Amniotic stem cell (primary cell): ENCODE results near the gene GH2.
"Not testable (repeated sequence)": the region's sequence is repeated elsewhere in the genome, so short reads cannot be mapped to it uniquely, and the experiment has no call there.

Source experiments
- DNase-seq: peaks from one replicate; lab custom pipeline; 2025; lab: John Stamatoyannopoulos, UW

GH2 gene

DNA sequence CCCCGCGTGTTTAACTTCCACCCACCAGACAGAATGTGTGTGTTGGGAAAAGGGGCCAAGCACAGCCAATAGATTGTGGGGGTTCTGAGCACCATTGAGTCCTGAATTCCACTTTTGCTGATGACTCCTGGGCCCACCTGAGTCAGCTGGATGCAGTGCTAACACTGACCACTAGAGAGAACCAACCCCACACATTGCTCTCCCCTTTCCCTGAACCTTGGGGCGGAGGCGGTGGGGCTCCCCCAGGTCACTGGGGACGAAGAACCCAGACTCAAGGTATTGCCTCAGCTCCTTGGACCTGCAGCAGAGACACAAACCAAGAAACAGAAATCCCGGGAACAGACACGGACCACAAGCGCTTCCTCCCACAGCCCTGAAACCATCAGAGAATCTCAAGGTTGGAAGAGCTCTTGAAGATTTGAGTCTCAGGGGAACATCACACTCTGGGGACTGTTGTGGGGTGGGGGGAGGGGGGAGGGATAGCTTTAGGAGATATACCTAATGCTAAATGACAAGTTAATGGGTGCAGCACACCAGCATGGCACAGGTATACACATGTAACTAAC, 7.6 kb downstream of the GH2 start:
- DNase-seq = not testable (repeated sequence)

DNA sequence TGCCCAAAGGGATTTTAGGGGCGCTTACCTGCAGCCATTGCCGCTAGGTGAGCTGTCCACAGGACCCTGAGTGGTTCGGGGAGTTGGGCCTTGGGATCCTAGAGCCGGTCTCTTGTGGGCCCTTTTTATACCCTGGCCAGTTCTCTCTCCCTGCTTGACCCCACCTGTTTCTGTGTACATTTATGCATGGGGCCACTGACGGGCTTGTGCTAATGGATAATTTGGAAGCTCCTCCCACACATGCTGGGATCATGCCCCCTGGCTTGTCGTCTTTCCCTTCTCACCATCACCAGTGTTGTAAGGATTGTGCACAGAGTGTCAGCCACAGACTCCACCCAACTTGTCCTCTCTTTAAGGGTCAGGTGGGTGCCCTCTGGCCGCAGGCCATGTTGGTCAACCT, 8.2 kb downstream of the GH2 start, which contains the start of gene CSH2:
CSH2 (minus strand) TSS at position 101 of the 400 bp plus-strand sequence; CDS start at position 38, 63 bp downstream.
- not testable (repeated sequence) for DNase-seq

DNA sequence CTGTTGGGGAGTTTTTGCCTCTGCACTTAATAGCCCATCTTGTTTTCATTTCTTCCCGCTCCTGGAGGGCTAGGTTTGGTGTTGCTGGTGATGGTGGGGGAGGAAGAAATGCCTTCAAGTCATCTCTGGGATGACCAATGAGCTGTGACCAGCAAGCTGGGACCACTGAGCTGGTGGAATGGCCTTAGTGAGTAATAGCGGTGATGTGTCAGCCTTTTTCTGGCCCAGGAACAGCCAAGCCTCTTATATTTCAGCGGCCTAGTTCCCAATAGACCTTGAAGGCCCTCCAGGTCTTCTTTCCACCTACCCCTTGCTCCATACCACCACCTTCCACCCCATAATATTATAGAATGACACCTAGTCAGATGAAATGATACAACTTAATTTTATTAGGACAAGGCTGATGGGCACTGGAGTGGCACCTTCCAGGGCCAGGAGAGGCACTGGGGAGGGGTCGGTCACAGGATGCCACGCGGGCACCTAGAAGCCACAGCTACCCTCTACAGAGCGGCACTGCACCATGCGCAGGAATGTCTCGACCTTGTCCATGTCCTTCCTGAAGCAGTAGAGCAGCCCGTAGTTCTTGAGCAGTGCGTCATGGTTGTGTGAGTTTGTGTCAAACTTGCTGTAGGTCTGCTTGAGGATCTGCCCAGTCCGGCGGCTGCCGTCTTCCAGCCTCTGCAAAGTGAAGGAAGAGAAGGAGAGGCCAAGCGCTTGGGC, 9.9 kb downstream of the GH2 start:
- not testable (repeated sequence) for DNase-seq

DNA sequence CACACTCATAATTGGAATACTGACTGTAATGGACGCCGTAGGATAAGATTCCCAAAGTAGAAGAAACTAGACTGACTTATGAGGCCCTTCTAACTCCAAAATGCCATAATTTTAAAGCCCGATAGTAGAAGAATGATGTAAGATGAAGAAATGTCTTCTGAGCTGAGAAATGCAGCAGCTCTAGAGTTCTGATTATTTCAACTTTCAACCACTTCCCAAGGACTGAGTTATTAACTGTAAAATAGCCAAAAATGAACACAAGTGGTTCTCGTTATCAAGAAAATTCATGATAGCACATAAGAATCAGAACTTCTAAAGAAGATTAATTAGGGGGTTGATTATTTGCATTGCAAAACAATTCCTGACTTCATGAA, 11.5 kb downstream of the GH2 start:
- DNase-seq = not testable (repeated sequence)

DNA sequence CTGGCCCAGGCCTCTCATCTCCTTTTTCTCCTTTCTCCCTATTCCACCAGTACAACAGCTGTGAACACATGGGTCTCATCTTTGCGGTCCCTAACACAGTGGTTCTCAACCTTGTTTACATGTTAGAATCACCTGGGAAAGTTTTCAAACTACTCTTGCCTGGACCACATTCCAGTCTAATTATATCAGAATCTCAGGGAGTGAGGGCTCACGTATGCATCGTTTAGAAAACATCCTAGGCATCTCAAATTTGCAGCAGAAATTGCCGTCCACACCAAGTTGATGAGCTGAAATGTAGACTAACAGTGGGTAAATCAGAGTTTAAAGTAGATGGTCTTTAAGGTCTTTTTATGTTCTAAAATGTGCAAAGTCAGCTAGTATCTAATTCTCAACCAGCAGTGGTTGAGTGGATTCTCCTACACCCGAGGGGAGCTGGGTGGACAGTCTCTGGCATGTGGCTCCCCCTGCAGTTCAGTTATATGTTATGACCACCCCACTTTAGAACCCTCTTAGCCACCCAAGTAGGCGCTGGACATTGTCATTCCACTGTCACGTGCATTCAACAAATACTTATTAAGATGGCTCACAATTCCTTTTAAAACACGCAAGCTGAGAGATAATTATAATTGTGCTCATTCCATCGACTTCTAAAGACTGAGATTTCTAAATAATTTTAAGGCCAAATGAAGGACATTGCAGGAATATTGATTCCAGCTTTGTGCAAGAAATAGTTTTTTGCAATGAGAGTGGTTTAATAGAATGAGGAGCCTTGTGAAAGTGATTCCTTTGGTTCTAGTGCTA, 12.1 kb downstream of the GH2 start:
- DNase-seq = not testable (repeated sequence)

DNA sequence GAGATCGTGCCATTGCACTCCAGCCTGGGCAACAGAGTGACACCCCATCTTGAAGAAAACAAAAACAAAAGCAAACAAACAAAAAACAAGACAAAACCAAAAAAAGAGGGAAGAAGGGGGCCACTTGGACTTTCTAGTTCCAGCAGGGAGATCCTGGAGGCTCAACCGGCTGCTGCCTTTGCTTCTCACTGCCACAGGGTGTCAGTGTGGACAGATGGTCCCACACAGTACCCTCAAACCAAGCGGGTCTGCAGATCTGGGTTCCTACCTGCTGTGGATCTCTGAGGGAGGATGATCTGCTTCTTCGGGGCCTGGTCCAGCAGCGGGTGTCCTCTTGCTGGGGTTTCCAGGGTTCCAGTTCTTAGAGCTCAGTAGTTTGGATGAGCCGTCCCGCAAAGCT, 15.1 kb downstream of the GH2 start:
- DNase-seq = not testable (repeated sequence)

DNA sequence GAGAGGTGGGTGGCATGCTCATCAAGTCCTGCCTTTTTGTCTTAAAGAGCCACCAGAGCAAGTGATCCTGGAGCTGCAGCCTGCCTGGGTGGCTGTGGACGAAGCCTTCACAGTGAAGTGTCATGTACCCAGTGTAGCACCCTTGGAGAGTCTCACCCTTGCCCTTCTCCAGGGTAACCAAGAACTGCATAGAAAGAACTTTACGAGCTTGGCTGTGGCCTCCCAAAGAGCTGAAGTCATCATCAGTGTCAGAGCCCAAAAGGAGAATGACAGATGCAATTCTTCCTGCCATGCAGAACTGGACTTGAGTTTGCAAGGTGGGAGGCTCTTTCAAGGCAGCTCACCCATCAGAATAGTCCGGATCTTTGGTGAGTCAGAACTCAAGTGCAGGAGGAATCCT, 22.5 kb downstream of the GH2 start:
- DNase-seq = no peak

DNA sequence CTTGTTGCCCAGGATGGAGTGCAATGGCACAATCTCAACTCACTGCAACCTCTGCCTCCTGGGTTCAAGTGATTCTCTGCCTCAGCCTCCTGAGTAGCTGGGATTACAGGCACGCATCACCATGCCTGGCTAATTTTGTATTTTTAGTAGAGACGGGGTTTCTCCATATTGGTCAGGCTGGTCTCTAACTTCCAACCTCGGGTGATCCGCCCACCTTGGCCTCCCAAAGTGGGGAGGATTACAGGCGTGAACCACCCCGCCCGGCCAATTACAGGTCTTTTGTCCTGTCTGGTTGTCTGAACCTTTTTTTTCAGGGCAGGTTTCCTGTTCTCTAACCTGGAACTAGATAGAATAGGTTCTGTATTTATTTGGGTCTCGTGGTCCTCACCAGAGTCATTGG, 25.3 kb downstream of the GH2 start:
- not testable (repeated sequence) for DNase-seq

DNA sequence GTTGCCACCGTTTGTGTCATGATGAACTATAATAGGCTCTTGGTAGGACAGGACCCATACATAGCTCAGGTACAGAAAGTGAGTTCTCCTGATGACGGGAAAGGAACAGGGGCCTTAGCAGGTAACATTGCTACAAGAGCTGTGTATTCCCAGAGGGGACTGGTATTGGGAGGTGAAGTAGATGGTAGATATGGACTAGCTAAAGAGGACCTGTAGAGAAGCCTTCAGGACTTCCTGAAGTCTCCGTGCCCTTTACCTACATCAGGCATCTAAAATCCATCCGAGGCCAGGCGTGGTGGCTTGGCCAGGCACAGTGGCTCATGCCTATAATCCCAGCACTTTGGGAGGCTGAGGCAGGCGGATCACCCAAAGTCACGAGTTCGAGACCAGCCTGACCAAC, 26.6 kb downstream of the GH2 start:
- no peak for DNase-seq

DNA sequence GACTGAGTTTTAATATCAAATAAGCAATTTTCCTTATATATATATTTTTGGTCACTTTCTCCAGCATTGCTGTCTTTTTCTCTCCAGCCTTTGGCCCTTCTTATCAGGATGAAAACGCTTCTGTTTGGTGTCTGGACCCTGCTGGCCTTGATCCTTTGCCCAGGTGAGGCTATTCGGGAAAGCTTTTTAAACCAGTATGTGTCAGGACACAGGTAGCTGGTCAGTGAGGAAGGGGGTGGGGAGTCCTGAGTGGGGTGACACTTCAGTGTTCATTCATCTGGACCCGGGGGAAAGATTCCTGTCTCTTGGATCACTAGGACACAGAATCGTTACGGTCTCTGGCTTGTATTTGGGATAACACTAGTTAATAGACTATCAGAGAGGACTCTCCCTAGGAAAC, 27.0 kb downstream of the GH2 start:
- DNase-seq = no peak

DNA sequence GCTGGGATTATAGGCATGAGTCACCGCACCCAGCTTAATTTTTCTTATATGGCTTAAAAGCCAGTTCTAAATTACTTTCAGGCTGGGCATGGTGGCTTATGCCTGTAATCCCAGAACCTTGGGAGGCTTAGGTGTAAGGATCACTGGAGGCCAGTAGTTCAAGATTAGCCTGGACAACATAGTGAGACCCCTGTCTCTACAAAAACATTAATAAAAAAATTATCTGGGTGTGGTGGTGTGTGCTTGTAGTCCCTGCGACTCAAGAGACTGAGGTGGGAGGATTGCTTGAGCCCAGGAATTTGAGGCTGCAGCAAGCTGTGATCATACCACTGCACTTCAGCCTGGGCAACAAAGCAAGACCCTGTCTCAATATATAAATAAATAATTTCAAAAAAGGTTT, 28.5 kb downstream of the GH2 start:
- no peak for DNase-seq

DNA sequence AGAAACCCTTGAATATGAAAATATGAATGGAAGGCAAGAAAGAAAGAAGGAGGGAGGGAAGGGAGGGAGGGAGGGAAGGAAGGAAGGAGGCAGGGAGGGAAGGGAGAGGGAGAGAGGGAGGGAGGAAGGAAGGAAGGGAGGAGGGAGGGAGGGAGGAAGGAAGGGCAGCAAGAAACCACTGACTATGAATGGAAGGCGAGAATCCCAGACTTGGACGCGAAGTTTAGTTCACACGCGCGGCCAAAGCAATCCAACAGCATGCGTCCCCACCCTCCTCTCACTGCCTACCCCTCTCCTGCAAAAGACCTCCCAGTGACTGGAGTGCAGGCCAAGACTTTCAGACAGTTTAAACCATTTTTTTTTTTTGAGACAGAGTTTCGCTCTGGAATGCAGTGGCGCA, 31.3 kb downstream of the GH2 start:
- no peak for DNase-seq

DNA sequence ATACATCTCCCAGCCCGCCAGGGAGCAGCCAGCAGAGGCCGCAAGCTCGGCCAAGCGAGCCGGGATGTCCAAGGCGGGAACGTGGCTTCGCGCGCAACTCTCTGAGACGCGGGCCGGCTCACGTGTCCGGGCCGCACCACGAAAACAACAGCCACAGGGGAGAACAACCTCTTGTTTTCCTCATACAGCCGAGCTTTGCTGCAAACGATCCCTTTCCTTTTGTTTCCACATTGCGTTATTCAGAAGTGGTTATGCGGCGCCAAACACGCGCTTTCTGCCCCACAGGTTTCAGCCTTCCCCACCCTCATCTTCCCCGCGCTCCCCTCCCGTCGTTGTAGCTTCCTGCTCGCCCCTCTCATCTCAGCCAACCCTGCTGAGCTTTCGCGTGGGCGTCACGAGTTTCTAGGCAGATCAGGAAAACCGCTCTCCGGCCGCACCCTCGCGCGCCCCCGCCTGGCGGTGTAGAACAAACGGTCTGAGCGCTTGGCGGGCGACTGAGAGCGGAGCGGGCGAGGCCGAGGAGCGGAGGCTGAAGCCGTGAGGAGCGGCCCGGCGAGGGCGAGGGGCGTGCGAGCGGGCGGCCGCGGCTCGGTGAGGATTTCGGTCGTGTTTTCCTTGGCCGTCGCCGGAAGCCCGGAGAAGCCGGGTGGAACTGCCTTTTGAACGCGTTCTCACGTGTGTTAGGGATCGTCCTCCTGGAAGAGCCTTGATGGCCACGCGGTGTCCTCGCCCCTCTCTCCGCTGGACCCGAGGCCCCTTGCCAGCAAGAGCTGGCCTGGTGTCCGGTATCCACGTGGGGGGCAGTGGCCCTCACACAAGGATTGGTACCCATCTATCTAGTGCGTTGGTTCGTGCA, 32.7 kb downstream of the GH2 start:
- DNase-seq = peak; percentile 59

DNA sequence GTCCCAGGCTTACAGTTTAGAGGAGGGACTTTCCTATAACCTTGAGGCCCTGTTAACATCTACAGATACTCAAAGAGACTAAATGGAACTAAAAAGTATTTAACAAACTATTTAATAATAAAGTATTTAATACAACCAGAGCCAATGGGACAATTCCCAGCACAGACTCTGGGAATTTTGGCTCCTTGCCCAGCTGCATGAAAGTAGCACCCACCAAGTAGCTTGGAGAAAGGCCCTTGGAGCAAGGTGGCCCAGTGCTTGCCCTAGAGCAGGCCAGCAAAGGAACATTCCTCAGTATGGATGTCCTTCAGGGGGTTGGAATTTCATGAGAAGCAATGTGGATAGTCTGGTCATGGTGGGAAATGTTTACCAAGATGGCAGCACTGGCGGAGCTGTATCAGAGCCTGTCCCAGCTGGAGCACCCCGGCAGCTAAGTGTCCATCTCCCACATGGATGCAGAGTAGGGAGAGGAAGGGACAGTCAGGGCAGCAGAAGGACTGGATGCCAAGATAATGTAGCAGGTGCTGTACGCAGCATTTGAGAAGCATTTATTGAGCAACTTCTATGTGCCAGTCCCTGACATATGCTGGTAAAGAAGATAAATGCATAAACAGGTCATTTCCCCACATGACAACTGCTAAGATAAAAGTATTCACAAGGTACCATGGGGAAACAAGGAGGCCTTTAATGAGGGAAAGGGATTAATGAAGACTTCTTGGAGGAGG, 34.1 kb downstream of the GH2 start:
- DNase-seq = no peak

DNA sequence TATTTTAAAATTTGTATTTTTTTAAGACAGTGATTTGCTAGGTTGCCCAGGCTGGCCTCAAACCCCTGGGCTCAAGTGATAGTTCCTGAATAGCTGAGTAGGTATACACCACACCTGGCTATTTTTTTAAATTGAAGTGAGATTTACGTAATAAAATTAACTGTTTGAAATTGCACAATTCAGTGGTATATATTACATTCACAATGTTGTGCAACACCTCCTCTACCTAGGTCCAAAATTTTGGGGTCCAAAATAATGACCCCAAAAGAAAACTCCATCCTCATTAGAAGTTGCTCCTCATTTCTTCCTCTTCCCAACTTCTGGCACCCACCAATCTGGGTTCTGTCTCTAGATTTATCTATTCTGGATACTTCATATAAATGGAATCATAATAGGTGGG, 36.2 kb downstream of the GH2 start:
- no peak for DNase-seq

DNA sequence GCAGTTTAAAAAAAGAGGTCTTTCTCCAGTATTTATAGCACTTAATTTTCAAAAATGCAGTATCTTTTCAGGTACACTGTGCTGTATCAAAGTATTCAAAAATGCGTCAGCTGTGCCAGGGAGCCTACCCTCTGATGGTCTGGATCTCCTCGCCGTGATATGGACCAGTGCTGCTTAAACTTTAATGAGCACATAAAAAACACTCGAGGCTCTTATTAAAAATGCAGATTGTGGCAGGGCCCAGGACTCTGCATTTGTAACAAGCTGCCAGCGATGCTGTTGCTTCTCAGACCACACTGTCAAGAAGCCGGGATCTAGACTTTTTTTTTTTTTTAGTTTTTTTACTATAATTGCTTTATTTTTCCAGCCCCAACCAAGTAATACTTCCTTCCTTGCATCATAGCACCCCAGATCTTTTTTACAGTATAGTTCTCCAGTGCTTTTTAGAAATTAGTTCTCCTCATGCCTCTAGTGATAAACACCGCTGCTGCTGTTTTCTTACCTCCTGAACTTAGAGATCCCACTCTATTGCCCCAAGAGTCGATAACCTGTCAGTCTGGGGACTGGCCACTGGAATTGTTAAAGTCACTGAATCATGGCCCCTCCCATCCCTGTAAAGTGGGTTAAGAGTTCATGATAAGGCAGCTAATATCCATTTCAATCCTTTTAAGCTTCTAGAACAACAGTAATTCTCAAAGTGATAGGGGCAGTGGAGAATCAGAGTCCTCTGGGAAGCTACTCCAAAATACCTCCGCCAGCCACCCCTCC, 37.6 kb downstream of the GH2 start:
- DNase-seq = no peak

DNA sequence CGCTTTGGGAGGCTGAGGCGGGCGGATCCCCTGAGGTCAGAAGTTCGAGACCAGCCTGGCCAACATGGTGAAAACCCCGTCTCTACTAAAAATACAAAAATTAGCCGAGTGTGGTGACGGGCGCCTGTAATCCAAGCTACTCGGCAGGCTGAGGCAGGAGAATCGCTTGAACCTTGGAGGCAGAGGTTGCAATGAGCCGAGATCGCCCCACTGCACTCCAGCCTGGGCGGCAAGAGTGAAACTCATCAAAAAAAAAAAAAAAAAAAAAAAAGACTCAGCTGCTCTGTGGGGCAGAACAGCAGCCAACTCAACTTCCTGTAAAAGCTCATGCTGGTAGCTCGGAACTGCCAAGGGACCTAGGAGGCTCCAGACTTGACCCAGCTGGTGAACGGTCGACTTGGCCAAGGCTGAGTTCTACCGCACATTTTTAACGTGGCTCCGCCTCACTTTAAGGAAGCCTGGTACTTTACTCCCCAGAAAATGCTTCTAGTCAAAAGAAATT, 38.3 kb downstream of the GH2 start:
- not testable (repeated sequence) for DNase-seq

DNA sequence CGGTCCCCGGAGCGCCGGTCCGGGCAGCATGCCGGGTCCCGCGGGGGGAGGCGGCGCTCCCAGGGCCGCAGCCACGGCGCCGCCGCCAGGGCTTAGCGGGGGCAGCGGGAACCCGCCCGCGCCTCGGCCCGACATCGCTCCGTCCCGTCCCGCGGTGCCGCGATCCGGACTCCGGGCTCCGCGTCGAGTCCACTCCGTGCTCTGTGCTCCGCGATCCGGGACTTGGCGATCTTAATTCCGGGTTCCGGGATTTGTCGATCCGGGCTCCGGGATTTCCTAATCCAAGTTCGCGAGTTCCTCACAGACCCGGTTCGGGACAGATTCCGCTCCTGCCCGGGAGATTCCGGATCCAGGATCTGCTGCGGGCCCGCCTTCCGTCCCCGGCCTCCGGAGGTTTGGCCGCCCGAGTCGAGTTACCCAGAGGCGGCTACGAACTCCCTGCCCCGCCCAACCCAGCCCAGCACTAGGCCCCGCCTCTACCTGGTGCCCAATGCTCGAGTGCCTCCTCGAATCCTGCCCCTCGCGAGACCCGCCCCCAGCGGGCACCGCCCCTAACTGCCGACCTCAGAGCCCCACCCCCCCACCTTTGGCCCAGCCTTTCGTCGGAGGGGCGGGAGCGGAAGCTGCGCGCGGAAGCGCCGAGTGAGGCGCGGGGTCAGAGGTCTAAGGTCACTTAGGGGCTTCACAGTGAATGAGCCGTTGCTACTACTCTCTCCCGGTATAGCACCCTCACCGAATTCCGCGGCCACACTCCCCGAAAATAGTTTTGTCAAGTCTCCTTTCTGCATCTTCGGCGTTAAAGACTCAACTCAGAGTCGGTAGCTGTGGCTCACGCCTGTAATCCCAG, 39.0 kb downstream of the GH2 start, which contains the start of gene SMARCD2:
SMARCD2 (minus strand) TSS at position 146 of the 847 bp plus-strand sequence; CDS start at position 135, 11 bp downstream.
- peak; percentile 97 for DNase-seq

DNA sequence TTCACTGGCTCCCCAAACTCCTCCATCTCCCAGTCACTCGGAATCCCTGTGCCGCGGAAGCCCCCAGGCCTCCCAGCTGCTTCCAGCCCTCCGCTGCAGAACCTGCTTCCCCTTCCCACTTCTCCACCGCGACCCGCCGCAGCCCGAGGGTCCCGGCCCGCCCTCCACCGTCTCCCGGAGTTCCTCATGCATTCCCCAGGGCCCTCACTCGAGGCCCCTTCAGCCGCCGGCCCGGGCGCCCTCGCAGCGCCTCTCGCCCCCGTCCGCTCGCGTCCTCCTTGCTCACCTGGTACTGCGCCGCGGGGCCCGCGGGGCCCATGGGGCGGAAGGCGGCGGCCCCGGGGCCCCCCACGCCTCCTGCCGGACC, 39.6 kb downstream of the GH2 start:
- DNase-seq = no peak
